ENCODE measurements around the gene HRCT1. TPM values are rescaled to one million over a fixed set of nuclear protein-coding genes. Genes with fewer than 3 reads are reported as not detected.

The HRCT1 gene
- total RNA-seq, 1 experiment from 2014 or later = 3.6 TPM

- BruUV-seq (replicated peaks) = no TSS peak
- Histone ChIP-seq H3K4me2 (peak overlapping the region; percentile 46; the same call in 1 of the 2 replicates), H3K9me2 (ENCODE audit: insufficient read depth) (no peaks in the 10 kb centered on the region), H3K27me3 (ENCODE audit: insufficient read depth, low read depth) (no peaks in the 10 kb centered on the region), H3F3A (ENCODE audit: insufficient read depth, low read depth) (peaks cover 23% of the 10 kb centered on the region; the same call in 1 of the 2 replicates), H3K9me3 (ENCODE audit: insufficient read depth, low read depth) (no peaks in the 10 kb centered on the region), H4K20me1 (ENCODE audit: insufficient read depth) (no peaks in the 10 kb centered on the region), H3K4me3 (no peak overlapping the region), H3K79me2 (ENCODE audit: low read depth) (no peaks in the 10 kb centered on the region), H2AFZ (no peak overlapping the region), H3K36me3 (ENCODE audit: low read depth) (no peaks in the 10 kb centered on the region), H3K4me1 (replicated peaks; ENCODE audit: insufficient read depth) (peaks cover 51% of the 10 kb centered on the region), H3K27ac (peak overlapping the region; percentile 52)
- DNase-seq = no peak
- ChIA-PET CTCF (interaction anchor here (0.6 kb wide), 1 partner anchor 179 kb away, joined by 3 read pairs; no protein-coding TSS in a partner anchor), POLR2A (ENCODE audit: unreplicated experiment) (interaction anchor here (0.6 to 0.7 kb wide), 2 partner anchors 345 to 500 kb away, joined by 4 to 5 read pairs; no protein-coding TSS in a partner anchor)
- TF ChIP-seq CTCF (conservative IDR thresholded peaks at IDR 0.05) (no peak), EZH2 (IDR thresholded peaks at IDR 0.05; ENCODE audit: low read depth) (no peak)
- intact Hi-C loops (cut with micrococcal nuclease; ENCODE audit: unreplicated experiment) = loop anchor here (2.0 kb wide), 1 partner anchor 42 kb away; the partner anchor contains the start of gene HRCT1
These were observed 42.4 kb downstream of the HRCT1 start for GRCh38 chr9:35948451-35948850.

GRCh38 chr9:35948901-35949318 is 42.9 kb downstream of the HRCT1 start:
- Histone ChIP-seq H3K9me2 (ENCODE audit: insufficient read depth) (no peaks in the 10 kb centered on the region), H3K4me1 (replicated peaks; ENCODE audit: insufficient read depth) (peaks cover 49% of the 10 kb centered on the region), H3K4me2 (peak overlapping the region; percentile 46; the same call in 1 of the 2 replicates), H3K4me3 (no peak overlapping the region), H3F3A (ENCODE audit: insufficient read depth, low read depth) (peaks cover 23% of the 10 kb centered on the region; the same call in 1 of the 2 replicates), H2AFZ (peak overlapping the region; percentile 74), H3K27ac (peak overlapping the region; percentile 52), H4K20me1 (ENCODE audit: insufficient read depth) (no peaks in the 10 kb centered on the region), H3K36me3 (ENCODE audit: low read depth) (no peaks in the 10 kb centered on the region), H3K79me2 (ENCODE audit: low read depth) (no peaks in the 10 kb centered on the region), H3K27me3 (ENCODE audit: insufficient read depth, low read depth) (no peaks in the 10 kb centered on the region), H3K9me3 (ENCODE audit: insufficient read depth, low read depth) (no peaks in the 10 kb centered on the region)
- TF ChIP-seq CTCF (conservative IDR thresholded peaks at IDR 0.05) = no peak
- TF ChIP-seq EZH2 (IDR thresholded peaks at IDR 0.05; ENCODE audit: low read depth) = no peak
- no TSS peak for BruUV-seq (replicated peaks)
- peak; percentile 54 to 75 for DNase-seq
- ChIA-PET POLR2A (ENCODE audit: unreplicated experiment) (interaction anchor here (0.6 to 0.7 kb wide), 2 partner anchors 345 to 499 kb away, joined by 4 to 5 read pairs; no protein-coding TSS in a partner anchor), CTCF (interaction anchor here (0.6 kb wide), 1 partner anchor 179 kb away, joined by 3 read pairs; no protein-coding TSS in a partner anchor)
- intact Hi-C loops (cut with micrococcal nuclease; ENCODE audit: unreplicated experiment) = loop anchor here (2.0 kb wide), 1 partner anchor 42 kb away; the partner anchor contains the start of gene HRCT1

- peak overlapping the region; percentile 65 for H3K27ac ChIP-seq
- ChIA-PET CTCF (interaction anchor here (0.6 kb wide), 1 partner anchor 48 kb away, joined by 6 read pairs; no protein-coding TSS in a partner anchor), POLR2A (ENCODE audit: unreplicated experiment) (interaction anchor here (0.6 kb wide), 2 partner anchors 27 to 45 kb away, joined by 3 to 7 read pairs; no protein-coding TSS in a partner anchor)
- H3K9me3 ChIP-seq (ENCODE audit: insufficient read depth, low read depth) = no peaks in the 10 kb centered on the region
- no peaks in the 10 kb centered on the region for H3K27me3 ChIP-seq (ENCODE audit: insufficient read depth, low read depth)
- H3K79me2 ChIP-seq (ENCODE audit: low read depth) = no peaks in the 10 kb centered on the region
- no TSS peak for BruUV-seq (replicated peaks)
- peak; percentile 23 to 76 for DNase-seq
- intact Hi-C loops (cut with micrococcal nuclease; ENCODE audit: unreplicated experiment) = loop anchor here (5.0 kb wide), 1 partner anchor 151 kb away; no protein-coding TSS in a partner anchor
- peaks cover 11% of the 10 kb centered on the region; the same call in 1 of the 2 replicates for H3F3A ChIP-seq (ENCODE audit: insufficient read depth, low read depth)
- no peak overlapping the region for H2AFZ ChIP-seq
- TF ChIP-seq CTCF (conservative IDR thresholded peaks at IDR 0.05) (no peak), EZH2 (IDR thresholded peaks at IDR 0.05; ENCODE audit: low read depth) (no peak)
- no peaks in the 10 kb centered on the region for H3K36me3 ChIP-seq (ENCODE audit: low read depth)
- no peak overlapping the region for H3K4me3 ChIP-seq
- 0 out of 2 replicates have a peak overlapping the region, but pooled peaks have one; percentile 19 for H3K4me2 ChIP-seq
- H3K9me2 ChIP-seq (ENCODE audit: insufficient read depth) = no peaks in the 10 kb centered on the region
- H3K4me1 ChIP-seq (replicated peaks; ENCODE audit: insufficient read depth) = peaks cover 31% of the 10 kb centered on the region
- no peaks in the 10 kb centered on the region for H4K20me1 ChIP-seq (ENCODE audit: insufficient read depth)
These were observed 45.7 kb downstream of the HRCT1 start for GRCh38 chr9:35951736-35952135.

All from PC-9 (cell line).